Gastroesophageal sphincter (tissue), 4 donors: ENCODE results near the gene HYAL1. TPM values are rescaled to one million over a fixed set of nuclear protein-coding genes. Genes with fewer than 3 reads are reported as not detected.
A peak's percentile ranks its signal among the peaks of the same experiment; 100 is the strongest.

Experiments used
- ATAC-seq: fragments of 150-250 bp; one replicate; pipeline ENCODE4 v1.9.1; 2016; ENCODE audit warnings: mild to moderate bottlenecking, moderate library complexity
- H3K27ac ChIP-seq, 4 donors: fragments of 200-600 bp; sonication (generic) in 3 of 4; 1 replicate in 3 of 4; 2 replicates in 1 of 4; pipeline ENCODE4 v1.5.1; 2016 to 2019
- H3K27me3 ChIP-seq: fragments of 200-600 bp; sonication (generic); one replicate; pipeline ENCODE4 v1.5.1; 2019
- H3K36me3 ChIP-seq, 2 donors: fragments of 200-600 bp; sonication (generic); one replicate each; pipeline ENCODE4 v1.5.1; 2019; ENCODE audit warnings: control low read depth in 1 of 2
- H3K4me1 ChIP-seq, 3 donors: fragments of 200-600 bp; sonication (generic); 1 replicate in 2 of 3; 2 replicates in 1 of 3; pipeline ENCODE4 v1.5.1; 2016 to 2019; ENCODE audit warnings: control low read depth in 2 of 3
- H3K4me3 ChIP-seq, 2 donors: fragments of 200-600 bp; sonication (generic); one replicate each; pipeline ENCODE4 v1.5.1; 2019; ENCODE audit warnings: mild to moderate bottlenecking in 1 of 2, moderate library complexity in 1 of 2
- H3K9me3 ChIP-seq, 3 donors: fragments of 200-600 bp; sonication (generic); one replicate each; pipeline ENCODE4 v1.5.1; 2017 to 2019; ENCODE audit warnings: control low read depth in 2 of 3
- CTCF ChIP-seq, 4 experiments: fragments of 200-600 bp in 2 of 4; fragments of 450-650 bp in 2 of 4; sonication (generic) in 1 of 4; IDR thresholded peaks; one replicate each; pipeline ENCODE4 v1.5.1; 2017 to 2019; ENCODE audit warnings: antibody characterized with exemption in 4 of 4, mild to moderate bottlenecking in 2 of 4, moderate library complexity in 2 of 4
- EP300 ChIP-seq: sonication (generic); formaldehyde crosslinking; IDR thresholded peaks from one replicate; pipeline ENCODE4 v1.6.1; 2017; ENCODE audit warnings: antibody characterized with exemption, mild to moderate bottlenecking
- POLR2A ChIP-seq, 2 donors: fragments of 450-650 bp; IDR thresholded peaks; one replicate each; pipeline ENCODE4 v1.6.1; 2017; ENCODE audit warnings: antibody characterized with exemption in 2 of 2, mild to moderate bottlenecking in 2 of 2, moderate library complexity in 1 of 2
- POLR2AphosphoS5 ChIP-seq: sonication (generic); formaldehyde crosslinking; IDR thresholded peaks from one replicate; pipeline ENCODE4 v1.6.1; 2017; ENCODE audit warnings: antibody characterized with exemption
- WGBS, 2 donors: methylation state at CpG; one replicate each; pipeline ENCODE4 v1.1.5; 2018; ENCODE audit warnings: low coverage in 1 of 2; 5-methylcytosine and 5-hydroxymethylcytosine counted together
- total RNA-seq, 4 donors: library from RNA; depleted of rRNA; stranded (reverse); fragments of >200 nt; gene quantifications; one replicate each; pipeline ENCODE4 v1.1.0, GENCODE V29; 2016

The HYAL1 gene
- total RNA-seq, 4 donors from 2014 or later: 4.8 to 12.3 (median 7.9) TPM

GRCh38 chr3:50261505-50261904 is 41.9 kb downstream of the HYAL1 start:
- peaks cover 0 to 8% (median 0%) of the 10 kb centered on the region in 3 donors for H3K9me3 ChIP-seq
- H3K27ac ChIP-seq: peak overlapping the region; percentile 83 to 100 (median 96)
- no peak for TF ChIP-seq EP300
- TF ChIP-seq POLR2AphosphoS5: no peak
- TF ChIP-seq CTCF (IDR thresholded peaks at IDR 0.05): no peak
- no peak for TF ChIP-seq POLR2A (IDR thresholded peaks at IDR 0.05)
- H3K27me3 ChIP-seq: no peaks in the 10 kb centered on the region
- H3K36me3 ChIP-seq: peaks cover 0 to 26% of the 10 kb centered on the region in 2 donors
- H3K4me1 ChIP-seq: peaks cover 3 to 94% (median 42%) of the 10 kb centered on the region in 3 donors
- H3K4me3 ChIP-seq: no peak overlapping the region
- ATAC-seq: no peak
- 14 to 17% methylated on average over 1 of the region's 2 CpGs for WGBS, 2 donors

- Histone ChIP-seq H3K9me3 (peaks cover 0 to 8% (median 0%) of the 10 kb centered on the region in 3 donors), H3K27me3 (no peaks in the 10 kb centered on the region), H3K4me1 (peaks cover 3 to 94% (median 38%) of the 10 kb centered on the region in 3 donors), H3K27ac (peak overlapping the region; percentile 83 to 100 (median 96)), H3K4me3 (peak overlapping the region in 1 of 2 donors; percentile 63), H3K36me3 (peaks cover 0 to 31% of the 10 kb centered on the region in 2 donors)
- TF ChIP-seq EP300: no peak
- no peak for TF ChIP-seq POLR2AphosphoS5
- no peak for TF ChIP-seq POLR2A (IDR thresholded peaks at IDR 0.05)
- TF ChIP-seq CTCF (IDR thresholded peaks at IDR 0.05): no peak
- ATAC-seq: no peak
- no CpG with 5 or more reads among the region's 5 CpGs for WGBS, 2 donors
Measured at GRCh38 chr3:50260942-50261441, 42.4 kb downstream of the HYAL1 start.

- ATAC-seq: peak; percentile 87
- Histone ChIP-seq H3K27ac (peak overlapping the region; percentile 83 to 100 (median 96)), H3K36me3 (peaks cover 0 to 38% of the 10 kb centered on the region in 2 donors), H3K27me3 (no peaks in the 10 kb centered on the region), H3K4me3 (peak overlapping the region; percentile 35 to 63), H3K4me1 (peaks cover 3 to 94% (median 35%) of the 10 kb centered on the region in 3 donors), H3K9me3 (peaks cover 0 to 8% (median 0%) of the 10 kb centered on the region in 3 donors)
- TF ChIP-seq EP300 (no peak), CTCF (IDR thresholded peaks at IDR 0.05) (peak in 3 of 4 experiments; percentile 99 to 100 (median 99)), POLR2A (IDR thresholded peaks at IDR 0.05) (peak; percentile 38 to 65), POLR2AphosphoS5 (peak; percentile 66)
- 0% methylated on average over 6 of the region's 70 CpGs; no CpG with 5 or more reads in 1 of the 2 donors for whole genome bisulfite sequencing, 2 donors
Measured at GRCh38 chr3:50260027-50260941, 43.1 kb downstream of the HYAL1 start.

GRCh38 chr3:50259432-50260026 is 43.8 kb downstream of the HYAL1 start:
- Histone ChIP-seq H3K36me3 (peaks cover 0 to 45% of the 10 kb centered on the region in 2 donors), H3K27me3 (no peaks in the 10 kb centered on the region), H3K9me3 (peaks cover 0 to 8% (median 0%) of the 10 kb centered on the region in 3 donors), H3K27ac (peak overlapping the region; percentile 39 to 100 (median 96)), H3K4me3 (peak overlapping the region in 1 of 2 donors; percentile 63), H3K4me1 (peaks cover 3 to 94% (median 35%) of the 10 kb centered on the region in 3 donors)
- no peak for ATAC-seq
- TF ChIP-seq CTCF (IDR thresholded peaks at IDR 0.05) (no peak), POLR2AphosphoS5 (no peak), EP300 (no peak), POLR2A (IDR thresholded peaks at IDR 0.05) (no peak)
- 50 to 75% methylated on average over 2 of the region's 18 CpGs for WGBS, 2 donors
